ENCODE data around the gene PZP. TPM values are rescaled to one million over a fixed set of nuclear protein-coding genes. Genes with fewer than 3 reads are reported as not detected.

The PZP gene
- total and polyA plus RNA-seq, 2 of the 13 experiments (the other 11 are each of a cell fraction or from before 2014, with no cell fraction given): 0.07 to 0.89 TPM

DNA sequence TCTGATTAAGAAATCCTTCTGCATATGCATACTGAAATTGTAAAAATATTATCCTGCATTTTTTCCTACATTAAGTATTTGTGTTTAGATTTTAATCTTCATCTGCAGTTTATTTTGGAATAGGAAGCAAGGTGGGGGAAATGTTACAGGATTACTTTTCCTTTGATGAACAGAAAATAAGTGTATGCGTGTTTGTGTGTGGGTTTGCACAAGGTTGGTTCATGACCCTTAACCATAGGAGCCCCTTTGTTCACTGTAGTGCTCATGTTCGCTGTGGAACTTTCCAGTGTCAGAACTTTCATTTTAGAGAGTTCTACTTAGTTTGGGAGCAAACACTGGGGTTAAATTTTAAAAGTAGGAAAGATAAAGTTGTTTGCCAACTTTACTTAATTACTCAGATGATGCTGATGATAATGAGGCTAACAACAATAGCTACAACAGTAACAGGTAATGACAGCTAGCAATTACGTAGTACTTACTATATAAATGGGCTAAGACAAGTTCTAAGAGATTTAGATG lies 86.0 kb downstream of the PZP start (continued):
- TF ChIP-seq FOXO1 (CRISPR knock-in tag; IDR thresholded peaks at IDR 0.05): peak; percentile 93
- no peak for TF ChIP-seq ZNF292 (CRISPR knock-in tag; IDR thresholded peaks at IDR 0.05; ENCODE audit: borderline replicate concordance, low read depth)
- no peak for TF ChIP-seq NR1H2 (CRISPR knock-in tag; IDR thresholded peaks at IDR 0.05; ENCODE audit: borderline replicate concordance, low read depth)
- TF ChIP-seq ZSCAN22 (CRISPR knock-in tag; IDR thresholded peaks at IDR 0.05): no peak
- TF ChIP-seq RELA (CRISPR knock-in tag; IDR thresholded peaks at IDR 0.05): no peak
- no peak for TF ChIP-seq ZNF335 (CRISPR knock-in tag; IDR thresholded peaks at IDR 0.05)
- no peak for TF ChIP-seq ZNF138 (CRISPR knock-in tag; IDR thresholded peaks at IDR 0.05; ENCODE audit: low read depth)
- no peak for TF ChIP-seq AHR (CRISPR knock-in tag; IDR thresholded peaks at IDR 0.05)
- peak; percentile 95 for TF ChIP-seq ELF3 (CRISPR knock-in tag; IDR thresholded peaks at IDR 0.05)
- TF ChIP-seq, protein P1, sequence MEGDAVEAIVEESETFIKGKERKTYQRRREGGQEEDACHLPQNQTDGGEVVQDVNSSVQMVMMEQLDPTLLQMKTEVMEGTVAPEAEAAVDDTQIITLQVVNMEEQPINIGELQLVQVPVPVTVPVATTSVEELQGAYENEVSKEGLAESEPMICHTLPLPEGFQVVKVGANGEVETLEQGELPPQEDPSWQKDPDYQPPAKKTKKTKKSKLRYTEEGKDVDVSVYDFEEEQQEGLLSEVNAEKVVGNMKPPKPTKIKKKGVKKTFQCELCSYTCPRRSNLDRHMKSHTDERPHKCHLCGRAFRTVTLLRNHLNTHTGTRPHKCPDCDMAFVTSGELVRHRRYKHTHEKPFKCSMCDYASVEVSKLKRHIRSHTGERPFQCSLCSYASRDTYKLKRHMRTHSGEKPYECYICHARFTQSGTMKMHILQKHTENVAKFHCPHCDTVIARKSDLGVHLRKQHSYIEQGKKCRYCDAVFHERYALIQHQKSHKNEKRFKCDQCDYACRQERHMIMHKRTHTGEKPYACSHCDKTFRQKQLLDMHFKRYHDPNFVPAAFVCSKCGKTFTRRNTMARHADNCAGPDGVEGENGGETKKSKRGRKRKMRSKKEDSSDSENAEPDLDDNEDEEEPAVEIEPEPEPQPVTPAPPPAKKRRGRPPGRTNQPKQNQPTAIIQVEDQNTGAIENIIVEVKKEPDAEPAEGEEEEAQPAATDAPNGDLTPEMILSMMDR (CRISPR knock-in tag; IDR thresholded peaks at IDR 0.05): no peak
- no peak for TF ChIP-seq ZNF572 (CRISPR knock-in tag; IDR thresholded peaks at IDR 0.05)
- no peak for TF ChIP-seq RFX3 (CRISPR knock-in tag; IDR thresholded peaks at IDR 0.05)
- TF ChIP-seq, protein P2, sequence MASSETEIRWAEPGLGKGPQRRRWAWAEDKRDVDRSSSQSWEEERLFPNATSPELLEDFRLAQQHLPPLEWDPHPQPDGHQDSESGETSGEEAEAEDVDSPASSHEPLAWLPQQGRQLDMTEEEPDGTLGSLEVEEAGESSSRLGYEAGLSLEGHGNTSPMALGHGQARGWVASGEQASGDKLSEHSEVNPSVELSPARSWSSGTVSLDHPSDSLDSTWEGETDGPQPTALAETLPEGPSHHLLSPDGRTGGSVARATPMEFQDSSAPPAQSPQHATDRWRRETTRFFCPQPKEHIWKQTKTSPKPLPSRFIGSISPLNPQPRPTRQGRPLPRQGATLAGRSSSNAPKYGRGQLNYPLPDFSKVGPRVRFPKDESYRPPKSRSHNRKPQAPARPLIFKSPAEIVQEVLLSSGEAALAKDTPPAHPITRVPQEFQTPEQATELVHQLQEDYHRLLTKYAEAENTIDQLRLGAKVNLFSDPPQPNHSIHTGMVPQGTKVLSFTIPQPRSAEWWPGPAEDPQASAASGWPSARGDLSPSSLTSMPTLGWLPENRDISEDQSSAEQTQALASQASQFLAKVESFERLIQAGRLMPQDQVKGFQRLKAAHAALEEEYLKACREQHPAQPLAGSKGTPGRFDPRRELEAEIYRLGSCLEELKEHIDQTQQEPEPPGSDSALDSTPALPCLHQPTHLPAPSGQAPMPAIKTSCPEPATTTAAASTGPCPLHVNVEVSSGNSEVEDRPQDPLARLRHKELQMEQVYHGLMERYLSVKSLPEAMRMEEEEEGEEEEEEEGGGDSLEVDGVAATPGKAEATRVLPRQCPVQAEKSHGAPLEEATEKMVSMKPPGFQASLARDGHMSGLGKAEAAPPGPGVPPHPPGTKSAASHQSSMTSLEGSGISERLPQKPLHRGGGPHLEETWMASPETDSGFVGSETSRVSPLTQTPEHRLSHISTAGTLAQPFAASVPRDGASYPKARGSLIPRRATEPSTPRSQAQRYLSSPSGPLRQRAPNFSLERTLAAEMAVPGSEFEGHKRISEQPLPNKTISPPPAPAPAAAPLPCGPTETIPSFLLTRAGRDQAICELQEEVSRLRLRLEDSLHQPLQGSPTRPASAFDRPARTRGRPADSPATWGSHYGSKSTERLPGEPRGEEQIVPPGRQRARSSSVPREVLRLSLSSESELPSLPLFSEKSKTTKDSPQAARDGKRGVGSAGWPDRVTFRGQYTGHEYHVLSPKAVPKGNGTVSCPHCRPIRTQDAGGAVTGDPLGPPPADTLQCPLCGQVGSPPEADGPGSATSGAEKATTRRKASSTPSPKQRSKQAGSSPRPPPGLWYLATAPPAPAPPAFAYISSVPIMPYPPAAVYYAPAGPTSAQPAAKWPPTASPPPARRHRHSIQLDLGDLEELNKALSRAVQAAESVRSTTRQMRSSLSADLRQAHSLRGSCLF (CRISPR knock-in tag; IDR thresholded peaks at IDR 0.05; ENCODE audit: borderline replicate concordance): no peak
- TF ChIP-seq, protein P3, sequence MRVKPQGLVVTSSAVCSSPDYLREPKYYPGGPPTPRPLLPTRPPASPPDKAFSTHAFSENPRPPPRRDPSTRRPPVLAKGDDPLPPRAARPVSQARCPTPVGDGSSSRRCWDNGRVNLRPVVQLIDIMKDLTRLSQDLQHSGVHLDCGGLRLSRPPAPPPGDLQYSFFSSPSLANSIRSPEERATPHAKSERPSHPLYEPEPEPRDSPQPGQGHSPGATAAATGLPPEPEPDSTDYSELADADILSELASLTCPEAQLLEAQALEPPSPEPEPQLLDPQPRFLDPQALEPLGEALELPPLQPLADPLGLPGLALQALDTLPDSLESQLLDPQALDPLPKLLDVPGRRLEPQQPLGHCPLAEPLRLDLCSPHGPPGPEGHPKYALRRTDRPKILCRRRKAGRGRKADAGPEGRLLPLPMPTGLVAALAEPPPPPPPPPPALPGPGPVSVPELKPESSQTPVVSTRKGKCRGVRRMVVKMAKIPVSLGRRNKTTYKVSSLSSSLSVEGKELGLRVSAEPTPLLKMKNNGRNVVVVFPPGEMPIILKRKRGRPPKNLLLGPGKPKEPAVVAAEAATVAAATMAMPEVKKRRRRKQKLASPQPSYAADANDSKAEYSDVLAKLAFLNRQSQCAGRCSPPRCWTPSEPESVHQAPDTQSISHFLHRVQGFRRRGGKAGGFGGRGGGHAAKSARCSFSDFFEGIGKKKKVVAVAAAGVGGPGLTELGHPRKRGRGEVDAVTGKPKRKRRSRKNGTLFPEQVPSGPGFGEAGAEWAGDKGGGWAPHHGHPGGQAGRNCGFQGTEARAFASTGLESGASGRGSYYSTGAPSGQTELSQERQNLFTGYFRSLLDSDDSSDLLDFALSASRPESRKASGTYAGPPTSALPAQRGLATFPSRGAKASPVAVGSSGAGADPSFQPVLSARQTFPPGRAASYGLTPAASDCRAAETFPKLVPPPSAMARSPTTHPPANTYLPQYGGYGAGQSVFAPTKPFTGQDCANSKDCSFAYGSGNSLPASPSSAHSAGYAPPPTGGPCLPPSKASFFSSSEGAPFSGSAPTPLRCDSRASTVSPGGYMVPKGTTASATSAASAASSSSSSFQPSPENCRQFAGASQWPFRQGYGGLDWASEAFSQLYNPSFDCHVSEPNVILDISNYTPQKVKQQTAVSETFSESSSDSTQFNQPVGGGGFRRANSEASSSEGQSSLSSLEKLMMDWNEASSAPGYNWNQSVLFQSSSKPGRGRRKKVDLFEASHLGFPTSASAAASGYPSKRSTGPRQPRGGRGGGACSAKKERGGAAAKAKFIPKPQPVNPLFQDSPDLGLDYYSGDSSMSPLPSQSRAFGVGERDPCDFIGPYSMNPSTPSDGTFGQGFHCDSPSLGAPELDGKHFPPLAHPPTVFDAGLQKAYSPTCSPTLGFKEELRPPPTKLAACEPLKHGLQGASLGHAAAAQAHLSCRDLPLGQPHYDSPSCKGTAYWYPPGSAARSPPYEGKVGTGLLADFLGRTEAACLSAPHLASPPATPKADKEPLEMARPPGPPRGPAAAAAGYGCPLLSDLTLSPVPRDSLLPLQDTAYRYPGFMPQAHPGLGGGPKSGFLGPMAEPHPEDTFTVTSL (CRISPR knock-in tag; IDR thresholded peaks at IDR 0.05; ENCODE audit: borderline replicate concordance): peak; percentile 95
- TF ChIP-seq STAT5B (CRISPR knock-in tag; IDR thresholded peaks at IDR 0.05): no peak
- no peak for TF ChIP-seq KLF11 (CRISPR knock-in tag; IDR thresholded peaks at IDR 0.05)
- no peak for TF ChIP-seq KAT7 (CRISPR knock-in tag; IDR thresholded peaks at IDR 0.05; ENCODE audit: borderline replicate concordance)
- no peak for TF ChIP-seq ZNF773 (CRISPR knock-in tag; IDR thresholded peaks at IDR 0.05; ENCODE audit: borderline replicate concordance)
- no peak for TF ChIP-seq ZNF850 (CRISPR knock-in tag; conservative IDR thresholded peaks at IDR 0.05)
- no peak for TF ChIP-seq GTF3A (CRISPR knock-in tag; conservative IDR thresholded peaks at IDR 0.05)
